C4-2B (cell line): Measurements from ENCODE around the gene PVALEF.

Experiments
- CTCF ChIP-seq: fragments of 450-650 bp; conservative IDR thresholded peaks from 2 replicates; pipeline ENCODE4 v1.5.1; 2017; ENCODE audit warnings: mild to moderate bottlenecking
- ZFX ChIP-seq: fragments of 450-650 bp; IDR thresholded peaks from 2 replicates; pipeline ENCODE4 v1.6.1; 2017

GRCh38 chr17:81187586-81188490 is 22.5 kb downstream of the PVALEF start:
- TF ChIP-seq CTCF (no peak), ZFX (no peak)
